ENCODE results near the gene DOCK10. TPM values are rescaled to one million over a fixed set of nuclear protein-coding genes. Genes with fewer than 3 reads are reported as not detected.
A peak's percentile ranks its signal among the peaks of the same experiment; 100 is the strongest.

The DOCK10 gene
- total RNA-seq, 1 donor from 2014 or later = 25.4 TPM

DNA sequence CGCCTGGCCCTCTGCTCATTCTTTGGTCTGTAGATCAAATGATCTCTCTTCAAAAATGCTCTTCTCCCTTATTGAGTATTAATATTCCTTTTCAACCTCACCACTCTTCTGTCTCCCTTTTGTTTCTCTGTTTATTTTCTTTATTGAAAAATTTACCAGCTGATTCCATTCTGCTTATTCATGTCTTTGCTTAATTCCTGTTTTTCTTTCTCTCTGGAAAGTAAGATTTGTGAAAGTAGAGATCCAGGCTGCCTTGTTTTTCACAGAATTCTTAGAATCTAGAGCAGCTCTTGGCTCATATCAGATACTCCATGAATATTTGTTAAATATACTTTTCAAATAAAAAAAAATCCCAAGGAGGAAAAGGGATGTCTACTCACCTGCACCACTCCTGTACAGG lies 157.0 kb downstream of the DOCK10 start:
- no peak for DNase-seq (ENCODE audit: low read depth, low spot score)

DNA sequence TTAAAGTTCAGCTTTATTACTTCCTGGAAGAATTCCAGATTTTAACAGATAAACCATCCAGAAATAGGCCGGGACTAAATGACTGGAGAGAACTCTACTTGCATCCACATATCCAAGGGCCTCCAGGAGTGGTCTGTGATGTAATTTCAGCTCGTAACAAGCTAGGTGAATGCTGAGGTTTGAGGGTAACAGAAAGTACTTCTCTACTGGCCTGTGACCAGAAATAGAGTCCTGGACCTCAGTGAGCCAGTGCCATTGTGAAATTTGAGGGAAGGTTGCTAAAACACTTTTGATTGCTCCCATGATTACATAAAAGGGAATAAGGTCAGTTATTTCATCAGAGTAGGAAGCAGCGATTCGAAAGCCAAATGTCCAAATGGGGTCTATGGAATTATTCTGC lies 158.1 kb downstream of the DOCK10 start:
- DNase-seq (ENCODE audit: low read depth, low spot score) = no peak

DNA sequence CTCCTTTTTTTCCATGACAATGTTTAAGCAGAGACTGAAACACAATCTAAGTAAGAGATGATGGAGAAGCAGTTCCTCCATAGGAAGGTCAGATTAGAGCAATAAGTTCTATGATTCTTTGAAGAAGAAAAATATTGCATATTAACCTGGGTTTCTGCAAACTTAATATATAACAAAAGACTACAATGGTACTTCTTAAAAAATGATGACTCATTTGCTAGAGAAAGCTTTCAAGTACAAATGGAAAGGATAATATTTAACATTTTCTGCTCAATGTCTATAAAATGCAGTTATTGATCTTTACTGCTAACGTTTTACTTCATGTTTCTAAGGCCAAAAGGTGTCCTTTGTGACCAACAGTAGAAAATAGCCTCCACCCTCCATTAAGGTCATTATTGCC lies 158.6 kb downstream of the DOCK10 start:
- DNase-seq (ENCODE audit: low read depth, low spot score) = no peak

DNA sequence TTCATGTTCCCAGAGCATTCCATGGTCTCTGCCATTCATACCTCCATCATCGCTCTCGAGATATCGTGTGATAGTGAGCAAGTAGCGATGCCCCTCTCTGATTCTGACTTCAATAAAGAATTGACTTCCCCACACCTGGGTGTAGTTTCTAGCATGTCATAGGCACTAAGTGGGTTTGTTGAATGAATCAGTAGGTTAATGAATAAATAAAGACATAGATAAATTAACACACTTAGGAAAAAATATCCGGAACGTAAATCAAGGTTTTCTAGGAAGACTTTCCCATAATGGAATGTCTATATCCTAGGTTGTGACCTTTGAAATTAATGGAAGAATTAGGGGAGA lies 159.1 kb downstream of the DOCK10 start:
- DNase-seq (ENCODE audit: low read depth, low spot score) = no peak

DNA sequence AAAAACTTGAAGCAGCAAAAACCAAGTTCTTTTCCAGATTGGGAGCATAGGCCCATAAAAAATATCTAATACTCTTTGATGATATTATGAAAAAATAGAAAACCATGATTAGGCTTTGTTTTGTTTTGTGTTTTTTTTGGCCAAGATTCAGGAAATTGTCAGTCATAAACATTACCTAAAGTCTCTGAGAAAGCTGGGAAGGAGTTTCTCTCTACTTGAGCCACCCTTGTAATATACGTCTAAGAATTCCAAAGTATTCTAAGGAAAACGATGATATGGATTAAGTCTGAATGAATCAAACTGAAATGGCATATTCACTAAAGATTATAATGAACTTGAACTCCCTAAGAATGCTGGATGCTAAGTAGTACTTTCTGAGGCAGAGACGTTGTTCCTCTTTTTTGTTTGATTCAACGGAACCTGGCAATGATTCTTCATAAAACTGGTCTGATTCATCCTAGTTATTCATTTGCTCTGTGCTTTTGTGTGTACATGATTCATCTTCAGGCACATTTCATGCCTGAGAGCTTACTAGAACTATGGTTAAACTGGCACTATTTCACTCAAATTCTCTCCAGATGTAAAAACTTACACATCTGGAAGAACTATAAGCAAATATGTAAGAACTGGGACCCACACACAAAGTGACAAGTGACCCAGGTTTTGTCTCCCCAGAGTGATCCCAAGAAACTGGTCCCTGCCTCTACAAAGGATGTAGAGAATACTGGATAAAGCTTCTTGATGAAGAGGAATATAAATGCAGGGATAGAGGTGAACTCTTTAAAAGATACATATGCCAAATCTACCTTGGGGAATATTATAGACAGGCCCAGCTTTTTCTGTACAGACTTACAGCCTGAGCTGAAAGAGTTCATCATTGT lies 159.7 kb downstream of the DOCK10 start:
- DNase-seq (ENCODE audit: low read depth, low spot score) = peak; percentile 26

DNA sequence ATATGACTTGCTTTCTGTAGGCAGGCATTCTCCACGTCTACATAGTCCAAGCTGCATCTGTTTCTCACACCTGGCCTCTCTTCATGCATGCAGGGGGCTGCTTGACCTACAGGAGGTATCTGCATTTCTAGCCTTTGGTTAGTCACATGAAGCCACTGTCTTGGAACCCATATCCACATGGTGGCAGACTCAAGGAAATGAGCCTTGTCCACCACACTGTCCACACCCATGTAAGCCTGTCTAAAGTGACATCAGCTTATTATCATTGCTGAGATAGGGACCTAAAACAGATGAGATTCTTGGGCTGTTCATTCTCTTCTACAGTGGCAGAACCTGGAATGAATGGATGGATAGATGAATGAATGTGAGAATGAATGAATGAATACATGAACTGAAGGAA lies 160.4 kb downstream of the DOCK10 start:
- DNase-seq (ENCODE audit: low read depth, low spot score) = no peak

DNA sequence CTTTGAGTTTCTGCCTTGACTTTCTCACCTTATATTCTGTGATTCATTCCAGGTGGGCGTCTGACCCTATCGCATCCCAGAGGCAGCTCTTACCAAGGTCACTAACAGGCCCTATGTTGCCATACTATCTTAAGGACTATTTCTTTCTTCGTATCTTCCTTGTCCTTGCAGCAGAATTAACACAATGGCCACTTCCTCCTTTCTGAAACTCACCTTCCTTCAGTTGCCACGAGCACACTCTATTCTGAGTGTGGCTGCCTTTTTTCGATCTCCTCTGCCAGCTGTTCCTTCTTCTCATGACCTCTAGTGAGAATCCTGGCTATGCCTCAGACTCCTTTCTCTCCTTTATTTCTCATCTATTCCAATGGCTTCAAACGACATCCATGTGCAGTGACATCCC lies 165.7 kb downstream of the DOCK10 start:
- no peak for DNase-seq (ENCODE audit: low read depth, low spot score)

DNA sequence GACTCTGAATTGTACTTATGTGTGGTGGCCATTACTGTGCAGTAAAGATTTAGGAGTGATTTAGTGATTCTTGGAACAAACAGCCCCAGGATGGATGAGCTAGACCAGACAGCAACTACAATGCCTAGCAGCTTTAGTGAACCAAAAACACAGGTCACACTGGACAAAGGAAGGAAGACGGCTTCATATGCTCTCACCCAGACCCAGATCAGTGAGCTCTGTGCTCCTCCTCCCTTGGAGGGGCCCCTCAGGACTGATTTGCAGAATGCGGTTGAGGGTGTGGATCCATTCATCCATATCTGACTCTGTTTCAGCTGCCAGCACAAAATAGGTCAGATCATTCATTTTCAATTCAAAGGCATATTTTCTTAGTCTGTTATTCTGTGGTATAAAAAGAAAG lies 166.4 kb downstream of the DOCK10 start:
- no peak for DNase-seq (ENCODE audit: low read depth, low spot score)

DNA sequence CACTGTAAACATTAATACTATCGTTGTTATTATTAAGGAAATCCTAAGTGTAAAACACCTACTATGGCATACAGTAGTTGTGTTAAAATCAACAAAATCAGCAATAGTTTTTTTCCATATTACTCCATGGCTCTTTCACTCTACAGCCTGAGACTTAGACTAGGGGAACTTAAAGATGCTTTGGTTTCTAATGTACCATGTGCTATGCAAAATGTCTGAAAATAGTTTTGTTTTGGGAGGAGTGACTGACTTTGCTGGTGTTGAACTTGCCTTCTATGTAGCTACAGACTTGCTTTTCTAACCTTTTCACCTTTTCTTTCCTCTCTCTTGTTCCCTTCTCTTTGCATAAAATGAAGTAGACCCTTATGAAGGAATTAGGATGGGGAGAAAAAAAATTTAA lies 167.1 kb downstream of the DOCK10 start:
- no peak for DNase-seq (ENCODE audit: low read depth, low spot score)

DNA sequence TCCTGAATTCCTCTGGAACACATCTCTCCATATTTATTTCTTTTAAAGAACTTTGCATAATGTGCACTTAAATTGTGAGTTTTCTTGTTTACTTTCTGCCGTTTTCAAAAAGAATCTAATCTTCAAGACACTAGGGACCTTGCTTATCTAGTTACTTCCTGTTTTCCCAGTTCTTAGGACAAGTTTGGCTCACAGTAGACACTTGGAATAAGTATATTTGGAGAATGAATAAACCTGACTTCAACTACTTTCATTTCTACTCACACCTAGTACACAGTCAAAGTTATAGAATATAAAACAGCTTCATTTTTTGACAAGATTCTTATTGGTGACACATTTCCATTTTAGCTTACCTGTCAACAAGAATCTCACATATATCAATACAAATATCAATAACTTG lies 170.5 kb downstream of the DOCK10 start:
- no peak for DNase-seq (ENCODE audit: low read depth, low spot score)

DNA sequence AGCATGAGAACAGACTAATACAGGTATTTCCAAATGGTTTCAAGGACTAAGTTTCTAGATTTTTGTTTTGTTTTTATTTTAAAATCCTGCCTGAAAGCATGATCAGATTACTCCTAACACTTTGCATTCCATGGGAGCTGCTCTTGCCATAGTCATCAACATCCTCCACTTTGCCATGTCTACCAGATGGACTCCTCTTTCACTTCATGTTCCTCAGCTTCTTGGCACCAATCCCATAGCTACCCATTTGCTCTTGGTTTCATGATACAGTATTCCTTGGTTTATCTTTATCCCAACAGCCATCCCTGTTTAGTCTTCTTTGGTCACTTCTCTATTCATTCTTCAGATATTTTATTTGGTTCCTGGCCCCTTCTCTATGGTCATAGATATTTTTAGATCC lies 171.9 kb downstream of the DOCK10 start:
- DNase-seq (ENCODE audit: low read depth, low spot score) = no peak

DNA sequence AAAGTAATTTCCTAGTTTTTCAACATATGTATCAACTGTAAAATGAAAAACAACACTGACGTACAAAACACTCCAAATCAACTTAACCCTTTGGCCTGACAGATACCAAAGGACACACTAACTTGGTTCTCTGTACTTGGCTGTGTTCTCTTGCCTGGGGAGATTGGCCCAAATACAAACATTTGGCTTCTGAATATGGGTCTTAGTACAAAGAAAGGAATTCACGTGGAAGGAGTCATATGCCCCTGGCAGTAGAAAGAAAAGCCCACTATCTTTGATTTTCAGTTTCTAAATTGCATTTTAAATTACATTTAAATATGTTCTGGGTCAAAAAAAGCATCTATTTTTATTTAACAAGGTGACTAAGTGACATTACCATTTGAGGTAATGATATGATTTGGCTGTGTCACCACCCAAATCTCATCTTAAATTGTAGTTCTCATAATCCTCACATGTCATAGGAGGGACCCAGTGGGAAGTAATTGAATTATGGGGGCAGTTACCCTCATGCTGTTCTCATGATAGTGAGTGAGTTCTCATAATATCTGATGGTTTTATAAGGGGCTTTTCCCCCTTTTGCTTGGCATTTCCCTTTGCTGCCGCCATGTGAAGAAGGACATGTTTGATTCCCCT lies 172.6 kb downstream of the DOCK10 start:
- DNase-seq (ENCODE audit: low read depth, low spot score) = peak; percentile 30

DNA sequence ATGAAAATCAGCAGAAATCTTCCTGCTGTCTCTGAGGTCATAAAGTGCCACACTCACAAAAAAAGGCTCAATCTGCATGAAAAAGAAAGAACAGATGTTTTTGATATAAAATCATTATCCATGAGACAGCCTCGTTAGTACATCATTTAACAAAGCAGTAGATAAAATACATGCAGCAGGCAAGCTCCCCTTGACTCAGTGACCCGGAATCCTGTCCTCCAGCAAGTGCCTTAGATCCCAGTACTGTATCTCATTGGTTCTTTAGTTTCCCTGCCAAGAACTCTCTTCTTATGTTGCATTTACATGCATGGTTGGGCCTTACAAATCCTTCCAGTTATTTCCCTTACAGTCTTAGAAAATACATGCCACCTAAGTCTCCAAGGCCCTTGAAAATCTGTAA lies 177.3 kb downstream of the DOCK10 start:
- DNase-seq (ENCODE audit: low read depth, low spot score) = no peak

DNA sequence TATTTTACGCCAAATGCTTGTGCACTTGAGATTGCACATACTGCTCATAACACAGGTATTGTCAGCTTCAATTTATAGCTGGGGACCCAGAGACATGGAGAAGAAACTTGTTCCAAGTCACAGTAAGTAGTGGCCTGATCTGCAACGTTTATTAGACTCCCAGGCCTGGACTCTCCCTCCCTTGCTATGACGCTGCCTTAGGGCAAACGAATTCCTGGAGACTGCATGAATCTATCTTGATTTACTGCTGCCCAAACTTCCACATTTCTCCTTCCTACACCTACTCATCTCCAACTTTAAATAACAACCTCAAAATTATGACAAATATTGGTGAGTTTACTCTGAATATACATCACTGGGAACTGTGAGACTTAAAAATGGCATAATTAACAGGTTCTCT lies 181.0 kb downstream of the DOCK10 start:
- DNase-seq (ENCODE audit: low read depth, low spot score) = no peak

DNA sequence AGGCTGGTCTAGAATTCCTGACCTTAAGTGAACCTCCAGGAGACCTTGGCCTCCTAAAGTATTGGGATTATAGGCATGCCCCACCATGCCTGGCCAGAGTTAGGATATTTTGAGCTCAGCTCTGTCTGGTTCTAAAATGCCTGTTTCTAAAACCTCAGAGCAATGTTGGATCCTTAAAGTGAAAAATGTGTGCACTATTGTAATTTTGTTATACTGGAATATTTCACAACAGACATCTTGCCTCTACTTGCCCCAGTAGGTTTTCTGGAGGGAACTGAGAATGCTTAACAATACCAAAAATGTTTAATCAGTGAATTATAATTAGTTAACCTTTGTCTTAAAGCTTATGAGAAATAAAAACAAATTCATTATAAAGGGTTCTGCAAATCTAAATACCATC lies 181.5 kb downstream of the DOCK10 start:
- no peak for DNase-seq (ENCODE audit: low read depth, low spot score)

DNA sequence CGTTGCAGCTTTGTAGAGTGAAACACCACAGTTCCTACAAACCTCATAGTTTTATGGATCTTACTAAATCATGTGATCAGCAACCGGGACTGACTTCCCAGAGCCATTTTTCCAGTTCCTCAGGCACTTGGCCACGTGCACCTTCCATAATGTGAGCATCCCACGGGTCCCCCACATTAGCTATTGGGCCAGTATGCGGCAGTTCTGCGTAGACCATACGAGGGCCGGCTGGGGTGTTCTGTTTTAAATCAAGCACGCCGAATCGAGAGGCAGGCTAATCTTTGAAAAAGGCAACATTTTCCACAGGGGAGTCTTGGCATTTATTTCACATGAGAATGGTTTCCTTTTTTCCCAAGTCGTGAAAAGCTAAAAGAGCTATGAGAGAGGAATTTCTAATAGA lies 190.5 kb downstream of the DOCK10 start:
- DNase-seq (ENCODE audit: low read depth, low spot score) = no peak

DNA sequence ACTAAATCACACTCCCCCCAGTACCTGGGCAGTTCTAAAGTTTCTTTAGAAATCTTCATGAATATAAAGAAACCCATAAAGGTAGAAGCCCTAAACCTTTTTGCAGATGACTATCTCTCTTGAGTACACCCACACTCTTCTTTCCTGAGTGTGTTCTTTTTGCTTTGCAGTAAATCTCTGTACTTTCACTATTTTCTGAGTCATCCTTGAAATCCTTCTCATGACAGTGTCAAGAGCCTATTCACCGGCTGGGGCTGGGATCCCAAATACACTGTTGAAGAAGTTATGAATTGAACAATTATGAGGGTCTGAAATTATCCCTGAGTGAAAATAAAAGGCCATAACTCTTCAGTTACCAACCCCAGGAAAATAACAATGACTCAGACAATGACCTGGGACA lies 192.2 kb downstream of the DOCK10 start:
- no peak for DNase-seq (ENCODE audit: low read depth, low spot score)

DNA sequence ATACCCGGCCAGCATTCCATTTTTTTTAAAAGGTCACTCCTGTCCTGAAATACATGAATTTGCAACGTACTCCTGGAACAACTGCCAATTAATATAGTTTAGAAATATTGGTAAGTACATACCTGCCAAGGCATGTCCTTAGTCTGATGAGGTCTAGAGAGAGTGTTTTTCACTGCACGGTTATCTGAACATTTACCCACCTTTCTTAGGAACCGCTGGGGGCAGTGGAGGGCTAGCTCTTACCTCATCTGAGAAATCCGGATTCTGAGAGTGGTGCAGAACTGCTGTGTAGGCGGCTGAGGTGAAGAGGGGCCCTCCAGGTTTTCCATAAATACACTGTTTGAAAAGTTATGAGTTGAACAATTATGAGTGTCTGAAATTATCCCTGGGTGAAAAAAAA lies 193.0 kb downstream of the DOCK10 start:
- DNase-seq (ENCODE audit: low read depth, low spot score) = no peak

DNA sequence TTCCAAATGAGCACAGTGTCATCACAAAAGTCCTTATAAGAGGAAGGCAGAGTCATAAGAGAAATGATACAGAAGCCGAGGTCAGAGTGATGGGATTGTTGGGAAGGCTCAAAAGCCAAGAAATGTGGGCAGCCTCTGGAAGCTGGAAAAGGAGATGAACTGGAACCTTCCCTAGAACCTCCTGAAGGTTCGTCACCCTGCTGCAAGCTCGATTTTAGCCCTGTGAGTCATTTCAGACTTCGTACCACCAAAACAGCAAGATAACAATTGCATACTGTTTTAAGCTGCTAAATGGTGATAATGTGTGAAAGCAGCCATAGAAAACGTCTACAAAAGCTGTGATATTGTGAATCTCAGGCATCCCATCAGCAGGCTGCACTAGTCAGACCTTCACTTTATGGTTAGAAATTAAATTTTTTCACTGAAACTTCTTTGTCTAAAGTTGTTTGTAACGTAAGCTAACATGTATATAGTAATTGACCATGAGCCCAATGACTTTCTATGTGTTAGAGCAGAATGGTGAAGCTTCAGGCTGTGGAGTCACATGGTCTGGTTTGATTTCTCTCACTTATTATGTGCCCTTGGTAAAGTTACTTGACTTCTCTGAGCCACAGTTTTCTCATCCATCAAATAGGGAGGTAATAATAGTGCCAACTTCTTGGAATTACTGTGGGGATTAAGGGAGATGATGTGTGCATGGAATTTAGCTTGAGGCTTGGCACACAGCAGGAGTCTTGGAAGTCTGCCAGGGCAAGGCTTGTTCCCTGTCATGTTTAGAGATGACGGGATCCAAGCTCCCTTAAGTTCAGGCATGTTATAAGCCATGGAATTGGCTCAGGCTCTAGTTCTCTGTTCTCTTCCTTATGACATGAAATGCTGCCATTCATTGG lies 194.1 kb downstream of the DOCK10 start:
- DNase-seq (ENCODE audit: low read depth, low spot score) = peak; percentile 33

DNA sequence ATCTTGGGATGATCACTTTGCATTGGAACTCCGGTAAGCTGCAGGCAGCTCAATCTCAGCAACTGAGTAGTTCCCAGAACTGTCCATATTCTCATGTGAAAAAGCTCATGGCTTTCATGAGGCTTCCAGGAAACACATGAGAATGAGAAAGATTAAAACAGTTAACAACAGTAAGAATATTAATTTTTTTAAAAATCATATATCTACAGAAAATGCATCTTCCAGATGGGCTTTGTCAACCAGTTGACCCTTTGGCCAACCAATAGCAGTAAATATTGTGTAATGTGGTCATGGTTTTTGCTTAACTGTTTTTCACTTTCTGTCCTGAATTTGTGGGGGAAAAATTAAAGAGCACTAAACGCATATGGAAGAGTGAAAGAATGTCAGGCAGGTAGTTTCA lies 194.9 kb downstream of the DOCK10 start:
- DNase-seq (ENCODE audit: low read depth, low spot score) = no peak

DNA sequence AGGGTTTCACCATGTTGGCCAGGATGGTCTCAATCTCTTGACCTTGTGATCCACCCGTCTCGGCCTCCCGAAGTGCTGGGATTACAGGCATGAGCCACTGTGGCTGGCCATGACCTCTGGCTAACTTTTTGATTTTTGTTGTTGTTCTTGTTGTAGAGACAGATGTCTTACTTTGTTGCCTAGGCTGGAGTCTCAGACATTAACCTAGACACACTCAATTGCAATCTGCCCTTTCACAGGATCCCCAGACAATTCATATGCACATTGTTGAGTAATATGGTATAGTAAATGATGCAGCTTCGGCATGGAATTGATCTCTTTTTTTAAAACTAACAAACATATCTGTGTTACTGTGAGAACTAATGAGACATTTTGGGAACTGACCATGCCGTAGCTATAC lies 195.6 kb downstream of the DOCK10 start:
- DNase-seq (ENCODE audit: low read depth, low spot score) = no peak

DNA sequence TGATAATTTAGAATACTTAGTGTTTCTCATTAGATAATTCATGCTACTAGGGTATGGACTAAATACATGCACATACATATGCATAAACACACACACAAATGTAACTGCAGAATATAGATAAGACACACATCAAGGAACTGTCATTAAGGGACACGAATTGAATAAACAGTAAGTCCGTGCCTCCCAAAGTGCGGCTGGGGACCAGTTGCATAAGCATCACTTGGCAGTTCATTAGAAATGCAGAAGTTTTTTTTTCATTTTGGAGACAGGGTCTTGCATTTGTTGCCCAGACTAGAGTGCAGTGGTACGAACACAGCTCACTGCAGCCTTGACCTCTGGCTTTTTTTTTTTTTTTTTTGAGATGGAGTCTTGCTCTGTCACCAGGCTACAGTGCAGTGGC lies 196.1 kb downstream of the DOCK10 start:
- DNase-seq (ENCODE audit: low read depth, low spot score) = no peak

Data from pulmonary artery endothelial cell (primary cell).